Kidney epithelial cell (primary cell): ENCODE data around the gene SMIM21. TPM values are rescaled to one million over a fixed set of nuclear protein-coding genes. Genes with fewer than 3 reads are reported as not detected.

Source experiments
- DNase-seq: peaks from one replicate; pipeline ENCODE4 v3.0.0-alpha.2; 2010; ENCODE audit warnings: low read depth
- H3K27me3 ChIP-seq: 2 replicates; pipeline ENCODE4 v1.6.0; 2011; ENCODE audit warnings: low read length; ENCODE audit not compliant: control insufficient read depth, insufficient read depth
- H3K36me3 ChIP-seq: 2 replicates; pipeline ENCODE4 v1.5.1; 2011; ENCODE audit warnings: low read length; ENCODE audit not compliant: control insufficient read depth, insufficient read depth
- H3K4me3 ChIP-seq: 2 replicates; pipeline ENCODE4 v1.5.1; 2011; ENCODE audit warnings: low read depth, mild to moderate bottlenecking, control low read depth, low read length
- CTCF ChIP-seq: IDR thresholded peaks from 2 replicates; pipeline ENCODE4 v1.5.1; 2011; ENCODE audit warnings: mild to moderate bottlenecking, moderate library complexity, low read length, control low read depth, inconsistent platforms; ENCODE audit not compliant: insufficient read depth, poor library complexity, severe bottlenecking
- total RNA-seq: library from RNA; depleted of rRNA; stranded (reverse); fragments of >200 nt; gene quantifications from 2 replicates; pipeline ENCODE4 v1.2.3, GENCODE V29; 2015

SMIM21 gene
- total RNA-seq, 1 donor from 2014 or later = not detected

- Histone ChIP-seq H3K4me3 (no peak overlapping the region), H3K36me3 (no peaks in the 10 kb centered on the region), H3K27me3 (no peaks in the 10 kb centered on the region)
- no peak for TF ChIP-seq CTCF
- no peak for DNase-seq
These were observed 19.8 kb downstream of the SMIM21 start for GRCh38 chr18:75407468-75408437.

- no peaks in the 10 kb centered on the region for H3K36me3 ChIP-seq
- no peak for TF ChIP-seq CTCF
- H3K4me3 ChIP-seq = no peak overlapping the region
- H3K27me3 ChIP-seq = no peaks in the 10 kb centered on the region
- no peak for DNase-seq
These were observed 20.7 kb downstream of the SMIM21 start for GRCh38 chr18:75406491-75407445.

GRCh38 chr18:75405351-75405750, 22.2 kb downstream of the SMIM21 start:
- Histone ChIP-seq H3K36me3 (no peaks in the 10 kb centered on the region), H3K4me3 (no peak overlapping the region), H3K27me3 (no peaks in the 10 kb centered on the region)
- DNase-seq = no peak
- no peak for TF ChIP-seq CTCF

GRCh38 chr18:75400366-75400765, 27.1 kb downstream of the SMIM21 start:
- Histone ChIP-seq H3K36me3 (no peaks in the 10 kb centered on the region), H3K4me3 (no peak overlapping the region), H3K27me3 (no peaks in the 10 kb centered on the region)
- DNase-seq = no peak
- TF ChIP-seq CTCF = no peak

GRCh38 chr18:75395137-75395536, 32.4 kb downstream of the SMIM21 start:
- TF ChIP-seq CTCF = no peak
- DNase-seq = no peak
- Histone ChIP-seq H3K36me3 (no peaks in the 10 kb centered on the region), H3K4me3 (no peak overlapping the region), H3K27me3 (no peaks in the 10 kb centered on the region)
